22Rv1 (cell line): ENCODE data around the gene CDH15.

ENCODE experiments used
- ZFX ChIP-seq: fragments of 450-650 bp; IDR thresholded peaks from 2 replicates; pipeline ENCODE4 v1.6.1; 2017; ENCODE audit warnings: antibody characterized with exemption, borderline replicate concordance
- TF ChIP-seq, protein P1 (sequence below): fragments of 450-650 bp; IDR thresholded peaks from 2 replicates; pipeline ENCODE4 v1.5.1; 2017; ENCODE audit warnings: mild to moderate bottlenecking

DNA sequence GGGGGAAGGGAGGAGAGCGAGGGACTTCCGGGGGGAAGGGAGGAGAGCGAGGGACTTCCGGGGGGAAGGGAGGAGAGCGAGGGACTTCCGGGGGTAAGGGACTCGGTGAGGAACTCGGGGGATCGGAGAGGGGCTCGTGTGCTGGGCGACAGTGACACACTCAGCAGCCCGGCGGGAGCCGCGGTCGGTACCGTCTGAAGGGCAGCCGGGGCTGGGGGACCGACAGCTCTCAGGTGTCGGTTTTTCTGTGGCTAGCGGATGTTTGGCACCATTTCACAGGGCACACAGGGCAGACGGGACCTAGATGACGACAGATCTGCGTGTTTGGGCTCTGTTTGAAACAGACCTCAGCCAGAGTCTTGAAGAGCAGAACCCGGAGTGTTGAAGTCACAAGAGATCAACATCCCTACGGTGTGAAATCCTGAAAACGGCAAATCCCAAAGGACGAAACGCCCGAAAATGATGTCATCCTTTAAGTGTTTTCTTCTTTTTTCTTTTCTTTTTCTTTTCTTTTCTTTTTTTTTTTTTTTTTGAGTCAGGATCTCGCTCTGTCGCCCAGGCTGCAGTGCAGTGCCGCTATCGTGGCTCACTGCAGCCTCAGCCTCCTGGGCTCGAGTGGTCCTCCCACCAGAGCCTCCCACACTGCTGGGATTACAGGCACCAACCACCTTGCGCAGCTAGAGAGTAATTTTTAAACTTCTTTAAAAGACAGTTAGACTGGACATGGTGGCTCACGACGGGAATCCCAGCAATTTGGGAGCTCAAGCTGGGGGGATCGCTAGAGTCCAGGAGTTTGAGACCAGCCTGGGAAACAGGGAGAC is 69.8 kb downstream of the CDH15 start:
- TF ChIP-seq, protein P1, sequence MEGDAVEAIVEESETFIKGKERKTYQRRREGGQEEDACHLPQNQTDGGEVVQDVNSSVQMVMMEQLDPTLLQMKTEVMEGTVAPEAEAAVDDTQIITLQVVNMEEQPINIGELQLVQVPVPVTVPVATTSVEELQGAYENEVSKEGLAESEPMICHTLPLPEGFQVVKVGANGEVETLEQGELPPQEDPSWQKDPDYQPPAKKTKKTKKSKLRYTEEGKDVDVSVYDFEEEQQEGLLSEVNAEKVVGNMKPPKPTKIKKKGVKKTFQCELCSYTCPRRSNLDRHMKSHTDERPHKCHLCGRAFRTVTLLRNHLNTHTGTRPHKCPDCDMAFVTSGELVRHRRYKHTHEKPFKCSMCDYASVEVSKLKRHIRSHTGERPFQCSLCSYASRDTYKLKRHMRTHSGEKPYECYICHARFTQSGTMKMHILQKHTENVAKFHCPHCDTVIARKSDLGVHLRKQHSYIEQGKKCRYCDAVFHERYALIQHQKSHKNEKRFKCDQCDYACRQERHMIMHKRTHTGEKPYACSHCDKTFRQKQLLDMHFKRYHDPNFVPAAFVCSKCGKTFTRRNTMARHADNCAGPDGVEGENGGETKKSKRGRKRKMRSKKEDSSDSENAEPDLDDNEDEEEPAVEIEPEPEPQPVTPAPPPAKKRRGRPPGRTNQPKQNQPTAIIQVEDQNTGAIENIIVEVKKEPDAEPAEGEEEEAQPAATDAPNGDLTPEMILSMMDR = no peak
- no peak for TF ChIP-seq ZFX
